Activated CD8-positive, alpha-beta memory T cell treated with anti-CD3 and anti-CD28 coated beads for 24 hours (primary cell): ENCODE measurements around the gene GLRX.
"Not testable (repeated sequence)": the region's sequence is repeated elsewhere in the genome, so short reads cannot be mapped to it uniquely, and the experiment has no call there.

Source experiments
- DNase-seq: peaks from one replicate; pipeline ENCODE4 v3.0.0-alpha.2; 2020

Gene GLRX

GRCh38 chr5:95851141-95851540 lies 28.6 kb upstream of the GLRX start:
- DNase-seq, result not testable (repeated sequence)

GRCh38 chr5:95850391-95850894 lies 27.9 kb upstream of the GLRX start:
- DNase-seq, result peak; percentile 44

DNA sequence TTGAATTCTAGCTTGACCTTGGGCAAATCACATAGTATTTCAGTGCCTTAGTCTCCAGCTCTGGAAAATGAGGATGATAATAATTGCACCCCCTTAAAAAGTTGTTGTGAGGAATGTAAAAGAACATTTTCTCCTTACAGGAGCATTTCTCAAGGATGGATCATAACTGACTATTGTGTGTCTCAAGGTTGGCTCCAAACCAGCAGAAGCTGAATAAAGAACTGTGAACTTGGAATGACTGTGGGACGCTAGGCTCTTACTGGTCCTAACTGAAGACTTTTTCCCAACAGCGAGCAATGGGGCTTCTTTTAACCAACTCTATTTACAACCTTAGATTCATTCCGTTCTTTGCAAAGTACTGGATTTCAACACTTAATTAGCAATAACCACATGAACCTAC lies 26.2 kb upstream of the GLRX start:
- no peak for DNase-seq

- no peak for DNase-seq
Measured at GRCh38 chr5:95847261-95847592, 24.7 kb upstream of the GLRX start.

DNA sequence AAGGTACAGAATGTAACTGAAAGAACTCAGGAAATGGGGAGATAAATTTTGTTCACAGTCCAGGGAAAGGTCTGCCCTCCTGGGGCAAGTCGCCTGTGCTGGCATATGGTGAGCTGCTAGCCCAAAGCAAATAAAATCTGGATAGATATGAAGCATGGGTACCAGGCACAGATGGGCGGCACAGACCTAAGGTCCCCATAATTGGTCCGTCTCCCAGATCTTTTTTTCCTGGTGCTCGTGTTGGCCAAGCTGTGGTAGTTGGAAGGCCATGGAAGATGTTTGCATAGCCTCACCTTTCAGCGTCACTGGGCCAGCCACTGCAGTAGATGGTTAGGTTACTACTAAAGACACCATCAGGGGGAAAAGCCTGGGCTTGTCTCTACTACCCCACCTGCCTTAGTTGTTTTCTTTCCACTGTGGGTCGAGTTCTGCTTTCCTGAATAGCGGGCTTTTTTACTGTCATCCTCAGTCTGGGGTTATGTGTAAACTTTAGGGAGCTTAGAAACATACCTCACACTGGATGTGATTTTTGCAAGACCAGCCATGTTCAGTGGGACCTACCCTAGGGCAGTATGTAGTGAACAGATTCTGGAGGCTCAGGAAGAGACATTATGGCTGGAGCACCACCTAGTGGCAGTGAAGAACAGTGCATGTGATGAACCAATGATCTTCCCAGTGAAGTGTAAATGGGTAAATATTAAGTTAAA lies 24.2 kb upstream of the GLRX start:
- DNase-seq, result peak; percentile 81

DNA sequence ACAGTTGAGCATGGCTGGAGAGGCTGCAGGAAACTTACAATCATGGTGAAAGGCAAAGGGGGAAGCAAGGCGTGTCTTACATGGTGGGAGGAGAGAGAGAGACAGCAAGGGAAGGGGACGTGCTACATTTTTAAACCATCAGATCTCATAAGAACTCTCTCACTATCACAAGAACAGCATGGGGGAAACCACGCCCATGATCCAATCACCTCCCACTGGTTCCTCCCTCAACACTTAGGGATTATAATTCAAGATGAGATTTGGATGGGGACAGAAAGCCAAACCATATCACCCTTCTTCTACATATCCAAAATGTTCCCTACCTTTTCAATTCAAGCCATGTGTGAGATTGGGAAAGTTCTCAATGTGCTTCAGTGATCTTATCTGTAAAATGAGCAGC lies 22.9 kb upstream of the GLRX start:
- no peak for DNase-seq

GRCh38 chr5:95843733-95844223 lies 21.3 kb upstream of the GLRX start:
- DNase-seq, result no peak

DNA sequence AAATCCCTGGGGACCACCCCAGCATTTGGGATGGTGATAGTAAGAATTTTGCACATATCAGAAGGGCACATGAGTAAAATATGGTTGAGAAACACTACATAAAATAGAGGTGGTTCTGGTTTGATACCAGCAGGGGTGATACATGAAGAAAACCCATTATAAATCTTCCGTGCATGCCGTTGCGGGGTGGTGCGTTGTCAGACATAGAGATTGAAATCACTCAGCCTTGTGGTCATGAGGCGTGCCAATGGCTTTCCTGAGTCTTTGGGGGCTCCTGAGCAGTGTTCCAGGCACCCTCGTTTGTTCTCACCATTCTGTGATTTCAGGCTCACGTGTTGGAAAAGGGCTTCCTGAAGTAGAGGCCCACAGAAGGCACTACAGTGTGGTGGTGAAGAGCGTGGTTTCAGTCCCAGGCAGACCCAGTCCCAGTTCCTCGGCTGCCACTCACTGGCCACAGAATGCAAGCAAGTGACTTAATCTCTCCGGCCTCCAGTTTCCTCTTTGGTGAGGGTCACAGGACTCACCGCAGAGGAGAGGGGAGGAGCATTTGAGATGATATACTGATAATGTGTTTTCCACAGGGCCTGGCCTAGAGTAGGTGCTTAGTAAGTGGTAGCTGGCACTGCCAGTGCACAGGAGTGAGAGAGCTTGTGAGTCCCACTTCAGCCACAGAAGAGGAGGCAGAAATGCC lies 20.5 kb upstream of the GLRX start:
- DNase-seq, result peak; percentile 82

- DNase-seq, result peak; percentile 47
Measured at GRCh38 chr5:95841914-95842812, 19.6 kb upstream of the GLRX start.

GRCh38 chr5:95840956-95841705 lies 18.6 kb upstream of the GLRX start:
- no peak for DNase-seq

GRCh38 chr5:95839658-95840057 lies 17.1 kb upstream of the GLRX start:
- DNase-seq, result no peak

DNA sequence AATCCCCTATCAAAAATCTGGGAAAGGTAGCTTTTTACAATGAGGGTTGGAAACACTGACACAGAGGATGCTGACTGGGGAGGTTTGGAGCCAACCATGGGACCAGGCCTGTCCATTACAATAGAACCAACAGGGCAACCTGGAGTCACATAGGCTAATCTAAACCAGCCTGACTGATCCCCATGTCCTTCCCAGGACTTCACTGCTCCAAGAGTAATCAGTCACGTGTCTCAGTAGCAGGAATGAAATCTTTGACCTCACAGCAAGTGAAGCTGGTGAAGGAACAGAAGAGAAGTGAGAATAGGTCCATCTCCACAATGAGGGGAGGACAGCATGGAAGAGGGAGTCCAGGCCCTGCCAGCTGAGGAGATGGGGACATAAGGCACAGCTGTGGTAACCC lies 16.0 kb upstream of the GLRX start:
- peak; percentile 51 for DNase-seq

DNA sequence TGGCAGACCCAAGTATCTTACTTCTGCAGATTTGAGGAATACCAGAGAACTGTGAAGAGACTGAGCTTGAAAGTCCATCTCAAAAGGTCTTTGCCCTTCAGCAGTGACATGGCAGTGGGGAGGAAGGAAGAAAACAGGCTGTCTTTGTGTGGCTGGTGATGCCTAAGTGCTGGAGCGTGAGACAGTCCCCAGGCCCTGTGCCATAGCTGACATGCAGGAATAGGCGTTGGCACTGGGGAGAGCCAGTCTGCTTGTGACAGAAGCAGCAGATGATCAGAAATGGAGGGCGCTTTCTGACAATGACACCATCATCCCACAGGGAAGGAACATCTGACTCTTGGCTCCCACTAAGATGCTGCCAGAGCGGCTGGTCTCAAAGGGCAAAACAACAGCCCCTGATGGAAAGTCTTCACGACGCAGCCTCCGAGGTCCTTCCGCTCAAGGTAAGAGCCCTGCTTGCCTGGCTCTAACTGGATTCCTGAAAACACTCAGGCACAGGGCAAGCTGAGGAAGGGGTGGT lies 15.5 kb upstream of the GLRX start:
- DNase-seq, result peak; percentile 33

DNA sequence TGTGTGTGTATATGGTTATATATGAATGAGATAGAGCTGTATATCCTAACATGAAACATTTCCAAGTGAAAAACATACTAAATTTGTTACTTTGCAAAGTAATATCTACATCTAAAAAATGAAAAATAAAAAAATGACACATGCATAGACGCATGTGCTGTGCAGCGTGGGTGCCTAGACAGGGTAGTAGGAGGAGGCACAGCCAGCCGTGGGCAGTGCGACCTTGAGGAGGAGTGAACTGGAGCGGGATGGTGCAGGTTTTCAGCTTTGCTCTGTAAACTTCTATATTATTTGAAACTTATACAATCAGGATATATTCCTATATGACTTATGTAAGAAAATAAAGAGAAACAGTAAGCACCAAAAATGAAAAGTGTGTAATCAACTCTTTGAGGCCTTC lies 15.0 kb upstream of the GLRX start:
- peak; percentile 48 for DNase-seq

GRCh38 chr5:95836971-95837370 lies 14.4 kb upstream of the GLRX start:
- peak; percentile 48 for DNase-seq

- DNase-seq, result no peak
Measured at GRCh38 chr5:95836544-95836943, 14.0 kb upstream of the GLRX start.

DNA sequence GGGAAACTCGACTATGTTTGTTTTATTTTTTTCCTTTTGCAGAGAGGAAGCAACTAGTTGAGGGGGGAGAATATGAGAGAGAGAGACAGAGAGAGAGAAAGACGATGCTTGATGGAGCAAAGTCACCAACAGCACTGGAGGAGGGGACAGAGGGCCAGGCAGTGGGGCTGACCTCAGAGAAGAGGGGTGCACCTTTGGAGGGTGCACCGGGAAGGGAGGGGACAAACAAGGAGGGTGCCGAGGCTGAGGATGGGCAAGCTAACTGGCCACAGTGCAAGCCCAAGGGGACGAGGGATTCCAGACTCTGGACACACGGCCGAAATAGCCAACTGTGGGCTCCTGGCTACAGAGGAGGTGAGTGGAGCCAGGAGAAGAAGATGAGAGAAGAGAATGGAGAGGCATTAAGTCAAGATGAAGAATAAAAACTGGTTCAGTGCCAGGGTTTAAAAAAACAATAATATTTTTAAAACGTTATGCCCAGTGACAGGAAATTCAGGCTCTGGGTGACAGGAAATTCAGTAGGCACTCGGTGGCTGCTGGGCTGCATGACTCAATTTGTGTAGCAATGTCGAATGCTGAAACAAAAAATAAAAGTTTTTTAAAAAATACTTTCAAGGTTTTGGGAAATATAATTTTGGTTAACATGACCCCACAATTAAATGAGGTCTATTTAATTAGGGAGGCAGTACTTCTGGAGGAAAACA lies 13.3 kb upstream of the GLRX start:
- DNase-seq, result peak; percentile 57

DNA sequence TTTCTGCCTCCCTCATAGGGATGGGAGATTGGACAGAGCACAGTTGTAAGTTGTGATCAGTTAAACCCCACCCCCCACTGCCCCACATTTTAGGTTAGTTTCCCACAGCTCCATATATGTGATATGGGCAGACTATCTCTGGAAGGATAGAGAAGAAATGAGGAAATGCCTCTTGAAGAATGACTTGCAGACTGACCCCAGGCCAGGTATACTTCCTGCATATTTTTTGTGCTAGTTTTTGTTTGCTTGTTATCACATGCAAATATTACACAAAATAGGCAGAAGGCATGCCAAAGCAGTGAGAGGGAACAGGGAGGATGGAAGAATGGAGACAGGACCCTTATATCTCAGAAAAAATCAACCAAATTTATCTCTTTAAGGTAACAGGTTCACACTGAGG lies 10.1 kb upstream of the GLRX start:
- no peak for DNase-seq

- no peak for DNase-seq
Measured at GRCh38 chr5:95830226-95830625, 7.7 kb upstream of the GLRX start.

DNA sequence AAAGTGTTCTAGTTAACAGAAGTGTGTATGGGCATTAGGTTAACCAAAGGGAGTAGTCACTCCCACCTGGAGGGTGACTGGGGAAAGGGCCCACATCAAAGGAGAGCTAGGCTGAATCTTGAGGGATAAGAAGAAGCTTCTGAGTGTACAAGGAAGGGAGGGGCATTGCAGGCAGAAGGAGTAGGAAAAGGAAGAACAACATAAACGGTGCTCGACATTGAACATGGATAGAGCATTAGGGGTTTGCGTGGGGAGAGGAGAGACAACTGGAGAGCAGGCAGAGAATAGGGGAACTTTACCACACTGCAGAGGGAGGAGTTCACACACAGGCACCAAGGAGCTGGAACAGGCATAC lies 5.3 kb upstream of the GLRX start:
- no peak for DNase-seq

DNA sequence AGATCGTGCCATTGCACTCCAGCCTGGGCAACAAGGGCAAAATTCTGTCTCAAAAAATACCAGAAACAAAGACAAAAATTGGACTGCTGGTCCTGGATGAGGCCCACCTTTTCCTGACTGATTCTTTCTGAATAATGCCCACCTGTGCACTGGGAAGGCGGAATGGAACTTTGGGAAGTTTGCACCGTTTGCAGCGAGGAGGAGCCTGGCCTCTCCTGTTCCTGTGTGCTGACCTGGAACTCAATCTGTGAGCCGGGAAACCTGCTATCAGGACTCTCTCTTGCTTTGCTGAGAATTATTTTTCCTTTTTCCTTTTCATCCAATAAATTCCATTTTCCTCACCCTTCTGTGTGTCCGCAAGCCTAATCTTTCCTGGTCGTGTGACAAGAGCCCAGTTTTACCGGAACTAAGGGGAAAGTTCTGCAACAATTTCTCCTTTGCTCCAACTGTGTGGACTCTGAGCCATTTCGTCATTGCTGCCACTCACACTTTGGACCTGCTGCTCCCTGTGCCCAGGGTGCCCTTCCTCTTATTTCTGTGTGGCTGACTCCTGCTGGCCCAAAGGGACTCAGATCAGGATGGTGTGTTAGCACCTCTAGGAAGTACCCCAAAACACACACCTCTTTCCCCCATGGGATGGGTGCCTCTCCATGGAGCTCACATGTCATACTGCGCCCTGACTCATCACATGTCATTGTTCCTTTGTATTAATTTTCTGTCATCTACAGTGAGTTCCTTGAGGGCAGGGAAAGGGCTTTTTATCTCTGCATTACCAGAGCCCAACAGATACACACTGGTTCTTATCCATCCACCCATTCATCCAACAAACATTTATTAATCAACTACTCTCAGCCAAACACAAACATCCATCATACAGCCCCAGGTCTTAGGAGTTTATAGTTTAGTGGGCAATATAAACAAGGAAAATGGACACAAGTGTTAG lies 4.7 kb upstream of the GLRX start:
- no peak for DNase-seq
